ENCODE results near the gene LGALS12. TPM values are rescaled to one million over a fixed set of nuclear protein-coding genes. Genes with fewer than 3 reads are reported as not detected.

The LGALS12 gene
- total RNA-seq, 1 donor from 2014 or later: 0.08 TPM

DNA sequence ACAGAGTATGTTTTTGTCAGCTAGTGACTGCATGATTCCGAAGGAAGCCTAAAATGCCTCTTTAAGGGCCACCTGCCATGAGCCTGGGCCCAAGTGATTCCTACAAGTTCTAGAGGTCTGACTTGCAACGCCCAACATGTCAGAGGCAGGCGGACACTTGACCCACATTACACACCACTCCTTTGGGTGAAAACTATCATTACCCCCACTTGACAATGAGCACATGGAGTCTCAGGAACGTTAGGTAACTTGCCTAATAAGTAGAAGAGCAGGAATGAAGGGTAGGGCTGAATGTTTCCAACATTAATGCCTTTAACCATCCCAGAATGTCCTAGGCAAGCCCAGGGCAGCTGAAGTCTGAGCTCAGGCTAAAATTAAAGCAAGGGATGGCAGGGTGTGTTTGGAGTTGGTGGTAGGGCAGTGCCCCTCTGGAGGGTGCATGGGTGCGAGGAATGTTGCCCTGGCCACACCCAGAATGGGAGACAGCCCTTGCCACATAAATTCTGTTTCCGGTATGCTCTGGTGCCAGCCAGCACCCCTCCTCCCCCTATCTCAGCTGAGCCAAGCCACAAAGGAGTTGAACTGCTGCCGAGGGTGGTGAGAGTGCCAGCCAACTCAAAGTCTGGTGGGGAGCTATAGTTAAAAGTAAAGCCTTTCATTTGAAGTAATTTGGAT is 54.8 kb downstream of the LGALS12 start:
- peak; percentile 94 for DNase-seq (ENCODE audit: low read depth)

DNA sequence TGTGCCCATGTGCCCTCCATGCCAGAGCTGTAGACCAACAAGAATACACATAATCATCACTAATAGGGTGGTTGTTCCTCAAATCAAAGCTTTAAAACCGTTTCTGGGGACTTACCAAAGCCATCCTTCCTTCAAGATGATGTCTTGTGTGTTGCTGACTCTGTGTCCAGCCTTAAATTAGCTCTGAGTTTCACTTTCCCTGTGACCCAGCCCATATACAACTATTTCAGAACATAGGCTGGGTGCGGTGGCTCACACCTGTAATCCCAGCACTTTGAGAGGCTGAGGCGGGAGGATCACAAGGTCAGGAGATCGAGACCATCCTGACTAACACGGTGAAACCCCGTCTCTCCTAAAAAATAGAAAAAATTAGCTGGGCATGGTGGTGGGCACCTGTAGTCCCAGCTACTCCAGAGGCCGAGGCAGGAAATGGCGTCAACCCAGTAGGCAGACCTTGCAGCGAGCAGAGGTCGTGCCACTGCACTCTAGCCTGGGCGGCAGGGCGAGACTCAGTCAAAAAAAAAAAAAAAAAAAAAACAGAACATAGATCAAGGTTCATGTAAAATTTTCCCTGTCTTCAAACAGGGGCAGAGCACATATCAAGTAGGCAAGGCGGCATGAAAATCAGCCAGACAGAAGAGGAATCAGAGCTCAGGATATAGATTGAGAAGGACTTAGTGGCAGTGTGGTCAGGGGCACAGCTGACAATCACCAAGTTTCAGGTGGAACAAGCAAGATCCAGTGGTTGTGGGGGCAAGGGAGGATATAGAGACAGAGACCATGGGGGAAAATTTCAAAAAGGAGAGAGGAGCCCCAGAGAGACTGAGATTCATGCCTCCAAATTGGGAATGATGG is 57.5 kb downstream of the LGALS12 start, which contains the start of gene PLAAT2:
Gene PLAAT2 (minus strand): TSS at position 179 of the 855 bp plus-strand sequence. CDS start 55 bp downstream, at position 124.
- no peak for DNase-seq (ENCODE audit: low read depth)

DNA sequence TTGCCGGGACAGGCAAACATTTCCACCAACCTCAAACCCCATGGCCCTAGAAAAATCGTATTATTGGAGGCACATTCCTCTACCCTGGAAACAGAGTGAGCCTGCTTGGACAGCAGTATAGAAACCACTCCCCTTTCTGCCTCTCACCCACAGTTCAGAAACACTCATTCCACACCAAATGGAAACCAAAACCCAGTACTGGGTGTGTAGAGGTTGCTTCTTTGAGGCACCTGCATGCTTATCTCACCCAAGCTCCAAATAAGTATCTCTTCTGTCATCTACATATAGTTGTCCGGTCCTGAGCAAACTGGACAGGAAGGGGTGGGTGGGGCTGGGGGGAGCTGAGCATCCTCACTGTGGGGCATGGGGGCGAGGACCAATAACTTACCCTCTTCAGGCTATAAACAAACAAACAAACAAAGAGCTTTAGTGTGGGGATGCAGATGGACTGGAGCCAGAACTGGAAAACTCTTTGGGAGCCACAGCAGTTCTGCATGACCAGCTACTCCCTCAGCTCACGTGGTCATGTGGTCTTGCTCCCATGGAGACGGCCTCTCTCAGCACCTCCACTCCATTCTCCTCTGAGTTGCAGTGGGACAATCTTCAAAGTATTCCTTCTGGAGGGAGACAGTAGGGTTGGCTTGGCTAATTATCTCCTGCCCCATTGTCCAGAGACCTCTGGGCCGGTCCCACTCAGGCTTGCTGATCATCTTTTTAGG is 58.3 kb downstream of the LGALS12 start:
- DNase-seq (ENCODE audit: low read depth): no peak

DNA sequence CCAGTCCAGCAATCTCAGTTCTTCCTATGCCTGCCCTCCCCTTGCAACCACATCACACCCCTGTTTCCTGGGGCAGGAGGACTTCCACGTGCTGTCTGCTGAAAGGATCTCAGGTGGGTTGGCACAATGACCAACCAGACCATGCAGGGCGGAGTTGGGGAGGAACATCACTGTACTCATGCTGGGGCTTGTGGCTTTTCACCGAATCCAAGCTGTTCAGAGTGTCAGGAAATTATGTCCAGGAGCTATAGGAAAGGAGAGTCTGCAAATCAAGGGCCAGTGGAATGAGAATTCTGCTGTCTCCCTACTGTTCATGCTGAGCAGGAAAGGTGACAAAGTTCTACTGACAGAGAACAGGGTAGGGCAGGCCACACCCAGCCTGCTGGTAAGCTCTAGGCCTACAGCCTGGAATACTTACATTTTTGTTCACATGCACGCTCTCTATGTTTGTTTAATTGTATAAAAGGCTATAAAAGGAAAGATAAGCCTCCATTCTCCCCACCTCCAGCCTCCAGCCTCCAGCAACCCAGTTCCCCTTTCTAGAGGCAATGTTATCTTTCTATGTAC is 59.0 kb downstream of the LGALS12 start:
- no peak for DNase-seq (ENCODE audit: low read depth)

Other genes with a start within 250 kb of the LGALS12 start
- gene SLC22A9, start 136.3 kb upstream of the LGALS12 start, total RNA-seq: not detected in 2 replicates
- 0.52 and 2.8 TPM in 2 replicates for gene PLAAT5, start 14.9 kb upstream of the LGALS12 start, total RNA-seq
- gene PLAAT4, start 30.7 kb downstream of the LGALS12 start, total RNA-seq: 15.8 and 20.4 TPM in 2 replicates
- 0.52 and 2.3 TPM in 2 replicates for gene PLAAT2, start 57.3 kb downstream of the LGALS12 start, total RNA-seq
- 83.5 and 90.2 TPM in 2 replicates for gene PLAAT3, start 108.3 kb downstream of the LGALS12 start, total RNA-seq
- gene ATL3, start 165.3 kb downstream of the LGALS12 start, total RNA-seq: 28.2 and 30.8 TPM in 2 replicates
- 65.6 and 80.4 TPM in 2 replicates for gene RTN3, start 175.4 kb downstream of the LGALS12 start, total RNA-seq

All from myocyte (in vitro differentiated cells).